ENCODE results near the gene TUBB4A. TPM values are rescaled to one million over a fixed set of nuclear protein-coding genes. Genes with fewer than 3 reads are reported as not detected.

The TUBB4A gene
- polyA plus RNA-seq, 3 donors = 35.2 to 37.0 (median 36.7) TPM

DNA sequence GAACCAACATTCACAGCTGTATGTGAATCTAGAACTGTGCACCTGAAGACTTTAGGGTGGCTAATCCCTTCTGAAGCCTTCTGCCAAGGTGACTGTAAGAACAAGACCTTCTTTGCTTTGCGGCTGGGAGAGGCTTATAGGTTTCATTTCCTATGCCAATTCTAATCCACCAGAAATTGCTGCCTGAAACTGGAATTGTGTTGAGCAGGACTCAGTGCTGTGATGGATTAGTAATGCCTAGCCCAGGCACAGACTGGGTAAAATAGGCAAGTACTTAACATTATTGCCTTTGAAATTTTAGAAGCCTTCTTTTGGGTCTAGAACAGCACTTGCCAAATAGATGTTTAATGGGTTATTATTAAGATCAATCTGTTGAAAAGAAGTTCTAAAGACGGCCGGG, 54.1 kb downstream of the TUBB4A start:
- DNase-seq = no peak

DNA sequence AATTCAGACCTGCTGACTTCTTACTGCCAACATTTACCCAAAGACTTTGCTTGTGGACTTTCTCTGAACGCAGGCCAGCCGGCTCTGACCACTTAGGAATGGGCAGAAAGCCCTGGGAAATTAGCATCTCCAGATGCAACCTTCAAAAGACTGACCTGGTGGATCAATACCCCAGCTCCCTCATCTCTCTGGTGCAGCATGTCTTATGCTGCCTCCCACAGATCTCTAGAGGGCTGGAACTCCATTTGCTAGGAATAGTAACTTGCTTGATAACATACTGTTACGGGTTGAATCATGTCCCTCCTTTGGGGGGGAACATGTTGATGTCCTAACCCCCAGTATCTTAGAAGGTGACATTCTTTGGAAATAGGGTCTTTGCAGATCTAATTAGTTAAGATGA, 55.7 kb downstream of the TUBB4A start:
- no peak for DNase-seq

Other genes starting within 250 kb of the TUBB4A start
- gene MLLT1, start 222.3 kb downstream of the TUBB4A start, polyA plus RNA-seq (ENCODE audit: insufficient read length in 3 of 3) = 100 to 1,000 TPM; 109 to 129 (median 114) TPM
- under 1 TPM in 2 of 3 donors, not detected in 1; 0.12 to 0.16 TPM for gene ACER1, start 168.7 kb downstream of the TUBB4A start, polyA plus RNA-seq (ENCODE audit: insufficient read length in 3 of 3)
- gene CLPP, start 140.8 kb downstream of the TUBB4A start, polyA plus RNA-seq (ENCODE audit: insufficient read length in 3 of 3) = 10 to 100 TPM; 62.5 to 79.9 (median 69.1) TPM
- gene ALKBH7, start 129.5 kb downstream of the TUBB4A start, polyA plus RNA-seq (ENCODE audit: insufficient read length in 3 of 3) = 10 to 100 TPM; 70.2 to 90.9 (median 89.4) TPM
- 1 to 10 TPM; 3.0 to 3.8 (median 3.3) TPM for gene PSPN, start 126.4 kb downstream of the TUBB4A start, polyA plus RNA-seq (ENCODE audit: insufficient read length in 3 of 3)
- gene GTF2F1, start 109.1 kb downstream of the TUBB4A start, polyA plus RNA-seq (ENCODE audit: insufficient read length in 3 of 3) = 100 to 1,000 TPM in 2 of 3 donors, 10 to 100 TPM in 1; 91.7 to 102 (median 100) TPM
- gene KHSRP, start 77.5 kb downstream of the TUBB4A start, polyA plus RNA-seq (ENCODE audit: insufficient read length in 3 of 3) = 100 to 1,000 TPM; 310 to 362 (median 359) TPM
- gene SLC25A41, start 68.5 kb downstream of the TUBB4A start, polyA plus RNA-seq (ENCODE audit: insufficient read length in 3 of 3) = 1 to 10 TPM in 2 of 3 donors, under 1 TPM in 1; 0.31 to 2.4 (median 1.5) TPM
- 10 to 100 TPM; 77.7 to 84.1 (median 80.4) TPM for gene SLC25A23, start 42.5 kb downstream of the TUBB4A start, polyA plus RNA-seq (ENCODE audit: insufficient read length in 3 of 3)
- 10 to 100 TPM; 34.0 to 41.7 (median 35.9) TPM for gene CRB3, start 38.0 kb downstream of the TUBB4A start, polyA plus RNA-seq (ENCODE audit: insufficient read length in 3 of 3)
- gene DENND1C, start 20.5 kb downstream of the TUBB4A start, polyA plus RNA-seq (ENCODE audit: insufficient read length in 3 of 3) = 10 to 100 TPM; 41.8 to 47.0 (median 45.2) TPM
- under 1 TPM in 2 of 3 donors, not detected in 1; 0.21 to 0.55 TPM for gene TNFSF9, start 28.7 kb upstream of the TUBB4A start, polyA plus RNA-seq (ENCODE audit: insufficient read length in 3 of 3)
- under 1 TPM in 1 of 3 donors, not detected in 2; 0.26 TPM for gene CD70, start 88.8 kb upstream of the TUBB4A start, polyA plus RNA-seq (ENCODE audit: insufficient read length in 3 of 3)
- under 1 TPM; 0.03 to 0.08 (median 0.06) TPM for gene TNFSF14, start 167.9 kb upstream of the TUBB4A start, polyA plus RNA-seq (ENCODE audit: insufficient read length in 3 of 3)
- 10 to 100 TPM; 20.1 to 23.3 (median 21.2) TPM for gene C3, start 218.3 kb upstream of the TUBB4A start, polyA plus RNA-seq (ENCODE audit: insufficient read length in 3 of 3)
- 10 to 100 TPM; 67.3 to 90.0 (median 68.0) TPM for gene GPR108, start 235.3 kb upstream of the TUBB4A start, polyA plus RNA-seq (ENCODE audit: insufficient read length in 3 of 3)
- gene TRIP10, start 237.4 kb upstream of the TUBB4A start, polyA plus RNA-seq (ENCODE audit: insufficient read length in 3 of 3) = 10 to 100 TPM; 51.7 to 71.8 (median 58.3) TPM

Data from renal pelvis (tissue), 4 donors.